Measurements from ENCODE around the gene ATP1B2.

ATP1B2 gene

GRCh38 chr17:7684851-7685532 lies 34.3 kb downstream of the ATP1B2 start:
- Histone ChIP-seq H3K9me3 (ENCODE audit: control insufficient read depth, insufficient read depth, low read length) (no peaks in the 10 kb centered on the region), H3K4me1 (ENCODE audit: control insufficient read depth, low read length) (peaks cover 23% of the 10 kb centered on the region), H3K4me2 (ENCODE audit: low read length) (peak overlapping the region; percentile 82), H3K27me3 (ENCODE audit: control insufficient read depth, low read length) (no peaks in the 10 kb centered on the region), H3K4me3 (ENCODE audit: low read length) (peak overlapping the region; percentile 96), H3F3A (ENCODE audit: control insufficient read depth, insufficient read depth) (peaks cover 15% of the 10 kb centered on the region), H3K27ac (ENCODE audit: low read depth, low read length) (no peak overlapping the region), H4K20me1 (ENCODE audit: control insufficient read depth, insufficient read depth, low read depth, low read length) (peaks cover 30% of the 10 kb centered on the region), H3K36me3 (ENCODE audit: control insufficient read depth, low read length) (peaks cover 49% of the 10 kb centered on the region), H3K79me2 (ENCODE audit: control insufficient read depth, low read length) (peaks cover 94% of the 10 kb centered on the region), H3K9me2 (replicated peaks; ENCODE audit: control insufficient read depth, low read length) (no peaks in the 10 kb centered on the region)
- no peak for TF ChIP-seq EZH2phosphoT487 (IDR thresholded peaks at IDR 0.05; ENCODE audit: borderline replicate concordance, low read length)
- TF ChIP-seq, protein P1, sequence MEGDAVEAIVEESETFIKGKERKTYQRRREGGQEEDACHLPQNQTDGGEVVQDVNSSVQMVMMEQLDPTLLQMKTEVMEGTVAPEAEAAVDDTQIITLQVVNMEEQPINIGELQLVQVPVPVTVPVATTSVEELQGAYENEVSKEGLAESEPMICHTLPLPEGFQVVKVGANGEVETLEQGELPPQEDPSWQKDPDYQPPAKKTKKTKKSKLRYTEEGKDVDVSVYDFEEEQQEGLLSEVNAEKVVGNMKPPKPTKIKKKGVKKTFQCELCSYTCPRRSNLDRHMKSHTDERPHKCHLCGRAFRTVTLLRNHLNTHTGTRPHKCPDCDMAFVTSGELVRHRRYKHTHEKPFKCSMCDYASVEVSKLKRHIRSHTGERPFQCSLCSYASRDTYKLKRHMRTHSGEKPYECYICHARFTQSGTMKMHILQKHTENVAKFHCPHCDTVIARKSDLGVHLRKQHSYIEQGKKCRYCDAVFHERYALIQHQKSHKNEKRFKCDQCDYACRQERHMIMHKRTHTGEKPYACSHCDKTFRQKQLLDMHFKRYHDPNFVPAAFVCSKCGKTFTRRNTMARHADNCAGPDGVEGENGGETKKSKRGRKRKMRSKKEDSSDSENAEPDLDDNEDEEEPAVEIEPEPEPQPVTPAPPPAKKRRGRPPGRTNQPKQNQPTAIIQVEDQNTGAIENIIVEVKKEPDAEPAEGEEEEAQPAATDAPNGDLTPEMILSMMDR (IDR thresholded peaks at IDR 0.05; ENCODE audit: low read depth, low read length, poor library complexity, severe bottlenecking): no peak

DNA sequence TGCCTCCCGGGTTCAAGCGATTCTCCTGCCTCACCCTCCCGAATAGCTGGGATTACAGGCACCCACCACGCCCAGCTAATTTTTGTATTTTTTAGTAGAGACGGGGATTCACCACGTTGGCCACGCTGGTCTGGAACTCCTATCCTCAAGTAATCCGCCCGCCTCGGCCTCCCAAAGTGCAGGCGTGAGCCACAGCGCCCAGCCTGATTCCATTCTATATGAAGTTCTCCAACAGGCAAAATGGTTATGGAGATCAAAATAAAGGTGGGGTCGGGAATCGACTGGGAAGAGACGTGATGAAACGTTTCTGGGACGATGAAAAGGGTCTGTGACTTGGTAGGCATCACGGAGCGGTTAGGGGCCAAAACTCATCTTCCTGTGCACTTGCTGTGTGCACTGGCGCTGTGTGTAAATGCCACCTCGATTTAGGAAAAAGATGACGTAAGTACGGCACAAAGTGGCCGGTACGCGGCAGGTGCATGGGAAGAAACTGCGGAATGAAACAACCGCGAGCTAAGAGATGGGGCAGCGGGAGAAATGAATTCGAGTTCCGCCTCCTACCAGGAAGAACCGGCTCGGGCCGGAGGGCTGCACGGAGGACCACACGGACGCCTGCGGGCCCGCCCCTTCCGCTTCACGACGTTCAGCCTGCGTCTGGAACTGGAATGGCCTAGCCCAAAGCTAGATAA lies 35.0 kb downstream of the ATP1B2 start:
- Histone ChIP-seq H3K79me2 (ENCODE audit: control insufficient read depth, low read length) (peaks cover 93% of the 10 kb centered on the region), H3K27ac (ENCODE audit: low read depth, low read length) (peak overlapping the region; percentile 79), H3K9me2 (replicated peaks; ENCODE audit: control insufficient read depth, low read length) (no peaks in the 10 kb centered on the region), H3K4me3 (ENCODE audit: low read length) (peak overlapping the region; percentile 96), H3F3A (ENCODE audit: control insufficient read depth, insufficient read depth) (peaks cover 15% of the 10 kb centered on the region), H3K9me3 (ENCODE audit: control insufficient read depth, insufficient read depth, low read length) (no peaks in the 10 kb centered on the region), H3K4me2 (ENCODE audit: low read length) (peak overlapping the region; percentile 82), H3K4me1 (ENCODE audit: control insufficient read depth, low read length) (peaks cover 23% of the 10 kb centered on the region), H4K20me1 (ENCODE audit: control insufficient read depth, insufficient read depth, low read depth, low read length) (peaks cover 30% of the 10 kb centered on the region), H3K27me3 (ENCODE audit: control insufficient read depth, low read length) (no peaks in the 10 kb centered on the region), H3K36me3 (ENCODE audit: control insufficient read depth, low read length) (peaks cover 54% of the 10 kb centered on the region)
- no peak for TF ChIP-seq EZH2phosphoT487 (IDR thresholded peaks at IDR 0.05; ENCODE audit: borderline replicate concordance, low read length)
- TF ChIP-seq, protein P1 (IDR thresholded peaks at IDR 0.05; ENCODE audit: low read depth, low read length, poor library complexity, severe bottlenecking): no peak

- H4K20me1 ChIP-seq (ENCODE audit: control insufficient read depth, insufficient read depth, low read depth, low read length): peaks cover 30% of the 10 kb centered on the region
- H3K4me2 ChIP-seq (ENCODE audit: low read length): peak overlapping the region; percentile 82
Measured at GRCh38 chr17:7686222-7687071, 35.7 kb downstream of the ATP1B2 start.

More at GRCh38 chr17:7686222-7687071, 35.7 kb downstream of the ATP1B2 start:
- Histone ChIP-seq H3F3A (ENCODE audit: control insufficient read depth, insufficient read depth) (peaks cover 15% of the 10 kb centered on the region), H3K36me3 (ENCODE audit: control insufficient read depth, low read length) (peaks cover 54% of the 10 kb centered on the region), H3K9me2 (replicated peaks; ENCODE audit: control insufficient read depth, low read length) (no peaks in the 10 kb centered on the region), H3K4me1 (ENCODE audit: control insufficient read depth, low read length) (peaks cover 23% of the 10 kb centered on the region), H3K27me3 (ENCODE audit: control insufficient read depth, low read length) (no peaks in the 10 kb centered on the region), H3K79me2 (ENCODE audit: control insufficient read depth, low read length) (peaks cover 85% of the 10 kb centered on the region), H3K4me3 (ENCODE audit: low read length) (peak overlapping the region; percentile 96), H3K27ac (ENCODE audit: low read depth, low read length) (peak overlapping the region; percentile 79), H3K9me3 (ENCODE audit: control insufficient read depth, insufficient read depth, low read length) (no peaks in the 10 kb centered on the region)
- TF ChIP-seq, protein P1 (IDR thresholded peaks at IDR 0.05; ENCODE audit: low read depth, low read length, poor library complexity, severe bottlenecking): no peak
- TF ChIP-seq EZH2phosphoT487 (IDR thresholded peaks at IDR 0.05; ENCODE audit: borderline replicate concordance, low read length): no peak
